Progenitor cell of endocrine pancreas (in vitro differentiated cells): ENCODE measurements around the gene KLHDC10. TPM values are rescaled to one million over a fixed set of nuclear protein-coding genes. Genes with fewer than 3 reads are reported as not detected.
"Not testable (repeated sequence)": the region's sequence is repeated elsewhere in the genome, so short reads cannot be mapped to it uniquely, and the experiment has no call there.

Experiments
- DNase-seq: peaks from one replicate; pipeline ENCODE4 v3.0.0; 2021; ENCODE audit warnings: low spot score; ENCODE audit not compliant: unreplicated experiment
- H3K27ac Mint-ChIP-seq: 2 replicates; pipeline ENCODE4 v1.8.0; 2021; ENCODE audit warnings: mild to moderate bottlenecking, moderate library complexity, mixed read lengths
- H3K27me3 Mint-ChIP-seq: 2 replicates; pipeline ENCODE4 v1.8.0; 2021; ENCODE audit warnings: mixed read lengths
- H3K36me3 Mint-ChIP-seq: 2 replicates; pipeline ENCODE4 v1.8.0; 2022; ENCODE audit warnings: mixed read lengths; ENCODE audit not compliant: insufficient read depth
- H3K4me1 Mint-ChIP-seq: 2 replicates; pipeline ENCODE4 v1.8.0; 2021; ENCODE audit warnings: low read depth, mixed read lengths
- H3K4me3 Mint-ChIP-seq: 2 replicates; pipeline ENCODE4 v1.8.0; 2021; ENCODE audit warnings: low read depth, mild to moderate bottlenecking, moderate library complexity, mixed read lengths
- H3K9me3 Mint-ChIP-seq: 2 replicates; pipeline ENCODE4 v1.8.0; 2021; ENCODE audit warnings: low read depth, mixed read lengths
- total RNA-seq: library from RNA; stranded (reverse); gene quantifications from 2 replicates; pipeline ENCODE4 v1.2.1, GENCODE V29; 2021
- TF ChIP-seq, protein P1 (sequence below): fragments of 200-600 bp; sonication (generic); IDR thresholded peaks from one replicate; pipeline ENCODE4 v1.5.0; 2021; ENCODE audit warnings: antibody characterized with exemption, mild to moderate bottlenecking; ENCODE audit not compliant: unreplicated experiment

KLHDC10 gene
- total RNA-seq, 1 donor from 2014 or later, result 50.1 TPM

GRCh38 chr7:130070861-130071622, 708 bp downstream of the KLHDC10 start:
- Mint-ChIP-seq H3K4me1 (peaks cover 41% of the 10 kb centered on the region), H3K27me3 (no peaks in the 10 kb centered on the region), H3K4me3 (peak overlapping the region; percentile 94), H3K9me3 (no peaks in the 10 kb centered on the region), H3K36me3 (peaks cover 5% of the 10 kb centered on the region), H3K27ac (peak overlapping the region; percentile 97)
- TF ChIP-seq, protein P1, sequence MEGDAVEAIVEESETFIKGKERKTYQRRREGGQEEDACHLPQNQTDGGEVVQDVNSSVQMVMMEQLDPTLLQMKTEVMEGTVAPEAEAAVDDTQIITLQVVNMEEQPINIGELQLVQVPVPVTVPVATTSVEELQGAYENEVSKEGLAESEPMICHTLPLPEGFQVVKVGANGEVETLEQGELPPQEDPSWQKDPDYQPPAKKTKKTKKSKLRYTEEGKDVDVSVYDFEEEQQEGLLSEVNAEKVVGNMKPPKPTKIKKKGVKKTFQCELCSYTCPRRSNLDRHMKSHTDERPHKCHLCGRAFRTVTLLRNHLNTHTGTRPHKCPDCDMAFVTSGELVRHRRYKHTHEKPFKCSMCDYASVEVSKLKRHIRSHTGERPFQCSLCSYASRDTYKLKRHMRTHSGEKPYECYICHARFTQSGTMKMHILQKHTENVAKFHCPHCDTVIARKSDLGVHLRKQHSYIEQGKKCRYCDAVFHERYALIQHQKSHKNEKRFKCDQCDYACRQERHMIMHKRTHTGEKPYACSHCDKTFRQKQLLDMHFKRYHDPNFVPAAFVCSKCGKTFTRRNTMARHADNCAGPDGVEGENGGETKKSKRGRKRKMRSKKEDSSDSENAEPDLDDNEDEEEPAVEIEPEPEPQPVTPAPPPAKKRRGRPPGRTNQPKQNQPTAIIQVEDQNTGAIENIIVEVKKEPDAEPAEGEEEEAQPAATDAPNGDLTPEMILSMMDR, result no peak
- no peak for DNase-seq

- peak overlapping the region; percentile 94 for H3K4me3 Mint-ChIP-seq
- peak; percentile 47 for DNase-seq
- no peaks in the 10 kb centered on the region for H3K9me3 Mint-ChIP-seq
- TF ChIP-seq, protein P1, result peak; percentile 97
- H3K27me3 Mint-ChIP-seq, result no peaks in the 10 kb centered on the region
- peak overlapping the region; percentile 3 for H3K27ac Mint-ChIP-seq
- peaks cover 5% of the 10 kb centered on the region for H3K36me3 Mint-ChIP-seq
- peaks cover 43% of the 10 kb centered on the region for H3K4me1 Mint-ChIP-seq
Observed at GRCh38 chr7:130071701-130072622, 1.6 kb downstream of the KLHDC10 start.

- DNase-seq, result no peak
- Mint-ChIP-seq H3K27me3 (no peaks in the 10 kb centered on the region), H3K9me3 (peaks cover 3% of the 10 kb centered on the region), H3K27ac (no peak overlapping the region), H3K36me3 (peaks cover 11% of the 10 kb centered on the region), H3K4me3 (no peak overlapping the region), H3K4me1 (peaks cover 16% of the 10 kb centered on the region)
- TF ChIP-seq, protein P1, result no peak
Observed at GRCh38 chr7:130079846-130080394, 9.6 kb downstream of the KLHDC10 start.

- H3K36me3 Mint-ChIP-seq, result peaks cover 11% of the 10 kb centered on the region
- not testable (repeated sequence) for DNase-seq, H3K4me3 Mint-ChIP-seq, H3K27me3 Mint-ChIP-seq, H3K9me3 Mint-ChIP-seq, H3K4me1 Mint-ChIP-seq, H3K27ac Mint-ChIP-seq
Observed at GRCh38 chr7:130083497-130083896, 13.2 kb downstream of the KLHDC10 start.

GRCh38 chr7:130084037-130084875, 13.9 kb downstream of the KLHDC10 start:
- DNase-seq, result no peak
- Mint-ChIP-seq H3K36me3 (peaks cover 8% of the 10 kb centered on the region), H3K4me1 (peaks cover 3% of the 10 kb centered on the region), H3K27me3 (no peaks in the 10 kb centered on the region), H3K9me3 (peaks cover 3% of the 10 kb centered on the region), H3K27ac (peak overlapping the region; percentile 25), H3K4me3 (no peak overlapping the region)
- TF ChIP-seq, protein P1, result peak; percentile 53

DNA sequence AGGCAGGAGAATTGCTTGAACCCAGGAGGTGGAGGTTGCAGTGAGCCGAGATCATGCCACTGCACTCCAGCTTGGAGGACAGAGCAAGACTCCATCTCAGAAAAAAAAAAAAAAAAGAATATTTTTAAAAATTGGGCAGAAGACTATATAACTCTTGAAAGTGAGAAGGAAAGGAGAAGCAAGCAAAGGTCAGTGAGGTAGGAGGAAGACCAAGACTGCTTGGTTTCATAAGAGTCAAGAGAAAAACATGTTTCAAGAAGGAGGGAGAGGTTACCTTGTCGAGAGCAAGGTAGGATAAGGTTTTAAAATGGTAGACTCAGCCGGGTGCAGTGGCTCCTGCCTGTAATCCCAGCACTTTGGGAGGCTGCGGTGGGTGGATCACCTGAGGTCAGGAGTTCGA, 14.9 kb downstream of the KLHDC10 start:
- not testable (repeated sequence) for H3K4me3 Mint-ChIP-seq, H3K4me1 Mint-ChIP-seq, DNase-seq, H3K27ac Mint-ChIP-seq, H3K27me3 Mint-ChIP-seq, H3K36me3 Mint-ChIP-seq, H3K9me3 Mint-ChIP-seq
